A549 (cell line): ENCODE results near the gene LGALS7.

Experiments
- CTCF ChIP-seq: fragments of >200 bp; sonication (Bioruptor Twin); formaldehyde crosslinking; IDR thresholded peaks from 3 replicates; pipeline ENCODE4 v1.5.1; 2016
- HDAC2 ChIP-seq: fragments of 200-600 bp; sonication (generic); IDR thresholded peaks from 2 replicates; pipeline ENCODE4 v1.6.1; 2016
- KDM1A ChIP-seq: fragments of 200-600 bp; sonication (generic); IDR thresholded peaks from 2 replicates; pipeline ENCODE4 v1.6.1; 2016; ENCODE audit warnings: low read depth, mild to moderate bottlenecking
- MAFK ChIP-seq: fragments of 450-650 bp; IDR thresholded peaks from 2 replicates; pipeline ENCODE4 v1.6.1; 2014; ENCODE audit not compliant: partially characterized antibody
- MAX ChIP-seq: IDR thresholded peaks from 2 replicates; pipeline ENCODE4 v1.6.1; 2012
- MYC ChIP-seq: IDR thresholded peaks from 2 replicates; pipeline ENCODE4 v1.6.1; 2012; ENCODE audit warnings: mild to moderate bottlenecking, inconsistent platforms, low read length, improper control_type of control experiment, borderline replicate concordance
- NR3C1 ChIP-seq: fragments of >200 bp; sonication (Bioruptor Twin); formaldehyde crosslinking; IDR thresholded peaks from 3 replicates; pipeline ENCODE4 v1.6.1; 2017
- POLR2AphosphoS2 ChIP-seq: conservative IDR thresholded peaks from 2 replicates; pipeline ENCODE4 v1.6.1; 2012; ENCODE audit warnings: low read length, improper control_type of control experiment, inconsistent platforms
- REST ChIP-seq: fragments of 200-600 bp; sonication (generic); IDR thresholded peaks from 2 replicates; pipeline ENCODE4 v1.6.1; 2016; ENCODE audit warnings: antibody characterized with exemption, mild to moderate bottlenecking, moderate library complexity
- SREBF2 ChIP-seq: fragments of 450-650 bp; IDR thresholded peaks from 2 replicates; pipeline ENCODE4 v1.6.1; 2014; ENCODE audit warnings: mild to moderate bottlenecking, moderate library complexity
- ZC3H11A ChIP-seq: fragments of 450-650 bp; IDR thresholded peaks from 2 replicates; pipeline ENCODE4 v1.6.1; 2014; ENCODE audit warnings: antibody characterized with exemption, mild to moderate bottlenecking

- no peak for TF ChIP-seq KDM1A
- TF ChIP-seq NR3C1, result no peak
- no peak for TF ChIP-seq CTCF
- no peak for TF ChIP-seq REST
- 0 out of 2 replicates have a peak, but pooled peaks have one; percentile 18 for TF ChIP-seq MAX
- no peak for TF ChIP-seq SREBF2
- TF ChIP-seq POLR2AphosphoS2, result no peak
- TF ChIP-seq MAFK, result no peak
- TF ChIP-seq HDAC2, result no peak
- no peak for TF ChIP-seq MYC
- no peak for TF ChIP-seq ZC3H11A
Measured at GRCh38 chr19:38721496-38721895, 51.8 kb downstream of the LGALS7 start.
